Parathyroid adenoma (tissue), 2 donors: ENCODE measurements around the gene TSEN15.

Source experiments
- H2AFZ ChIP-seq: fragments of 300-600 bp; sonication (generic); one replicate; pipeline ENCODE4 v1.7.0; 2017; ENCODE audit warnings: antibody characterized with exemption, mild to moderate bottlenecking
- H3K27ac ChIP-seq: fragments of 300-600 bp; sonication (generic); one replicate; pipeline ENCODE4 v1.7.0; 2017
- H3K27me3 ChIP-seq: fragments of 300-600 bp; sonication (generic); one replicate; pipeline ENCODE4 v1.7.0; 2017; ENCODE audit warnings: low read length; ENCODE audit not compliant: control insufficient read depth, insufficient read depth
- H3K36me3 ChIP-seq: fragments of 300-600 bp; sonication (generic); one replicate; pipeline ENCODE4 v1.7.0; 2017; ENCODE audit warnings: low read length; ENCODE audit not compliant: control insufficient read depth, insufficient read depth
- H3K4me1 ChIP-seq: fragments of 300-600 bp; sonication (generic); one replicate; pipeline ENCODE4 v1.7.0; 2017; ENCODE audit warnings: control low read depth
- H3K4me2 ChIP-seq: fragments of 300-600 bp; sonication (generic); one replicate; pipeline ENCODE4 v1.7.0; 2017; ENCODE audit warnings: low read length
- H3K4me3 ChIP-seq: fragments of 300-600 bp; sonication (generic); one replicate; pipeline ENCODE4 v1.7.0; 2017; ENCODE audit warnings: low read depth, low read length
- H3K79me2 ChIP-seq: fragments of 300-600 bp; sonication (generic); one replicate; pipeline ENCODE4 v1.7.0; 2017; ENCODE audit warnings: control low read depth
- H3K9ac ChIP-seq: fragments of 300-600 bp; sonication (generic); one replicate; pipeline ENCODE4 v1.7.0; 2017; ENCODE audit warnings: mild to moderate bottlenecking
- H3K9me3 ChIP-seq: fragments of 300-600 bp; sonication (generic); one replicate; pipeline ENCODE4 v1.7.0; 2017; ENCODE audit warnings: low read length; ENCODE audit not compliant: control insufficient read depth
- TF ChIP-seq, protein P1 (sequence below): fragments of 300-600 bp; sonication (generic); IDR thresholded peaks from one replicate; pipeline ENCODE4 v1.7.0; 2017; ENCODE audit warnings: antibody characterized with exemption, mild to moderate bottlenecking
- donor health status: primary hyperparathyroidism.

The TSEN15 gene

DNA sequence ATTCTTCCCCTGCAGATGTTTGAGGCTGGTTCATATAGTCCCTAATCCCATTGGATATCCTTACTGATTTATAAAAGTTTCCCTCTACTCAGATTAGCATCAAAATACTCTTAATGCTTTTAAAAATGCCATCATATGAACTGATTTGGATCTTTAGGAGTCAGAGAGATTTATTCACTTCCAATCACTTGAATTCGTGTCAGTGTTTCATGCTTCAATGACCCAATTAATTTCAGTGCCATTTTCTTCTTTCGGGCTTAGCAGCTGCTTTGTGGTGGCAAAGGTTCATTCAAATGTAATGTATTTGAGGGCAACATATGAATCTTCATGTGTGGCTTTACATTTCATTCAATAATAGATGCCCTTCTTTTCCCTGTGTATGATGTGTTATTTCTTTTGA lies 2.2 kb upstream of the TSEN15 start:
- Histone ChIP-seq H3K27ac (no peak overlapping the region), H3K79me2 (peaks cover 2% of the 10 kb centered on the region), H3K36me3 (no peaks in the 10 kb centered on the region), H3K4me2 (no peak overlapping the region), H3K9ac (no peak overlapping the region), H3K4me1 (no peaks in the 10 kb centered on the region), H3K27me3 (no peaks in the 10 kb centered on the region), H2AFZ (no peak overlapping the region), H3K9me3 (no peaks in the 10 kb centered on the region), H3K4me3 (no peak overlapping the region)
- TF ChIP-seq, protein P1, sequence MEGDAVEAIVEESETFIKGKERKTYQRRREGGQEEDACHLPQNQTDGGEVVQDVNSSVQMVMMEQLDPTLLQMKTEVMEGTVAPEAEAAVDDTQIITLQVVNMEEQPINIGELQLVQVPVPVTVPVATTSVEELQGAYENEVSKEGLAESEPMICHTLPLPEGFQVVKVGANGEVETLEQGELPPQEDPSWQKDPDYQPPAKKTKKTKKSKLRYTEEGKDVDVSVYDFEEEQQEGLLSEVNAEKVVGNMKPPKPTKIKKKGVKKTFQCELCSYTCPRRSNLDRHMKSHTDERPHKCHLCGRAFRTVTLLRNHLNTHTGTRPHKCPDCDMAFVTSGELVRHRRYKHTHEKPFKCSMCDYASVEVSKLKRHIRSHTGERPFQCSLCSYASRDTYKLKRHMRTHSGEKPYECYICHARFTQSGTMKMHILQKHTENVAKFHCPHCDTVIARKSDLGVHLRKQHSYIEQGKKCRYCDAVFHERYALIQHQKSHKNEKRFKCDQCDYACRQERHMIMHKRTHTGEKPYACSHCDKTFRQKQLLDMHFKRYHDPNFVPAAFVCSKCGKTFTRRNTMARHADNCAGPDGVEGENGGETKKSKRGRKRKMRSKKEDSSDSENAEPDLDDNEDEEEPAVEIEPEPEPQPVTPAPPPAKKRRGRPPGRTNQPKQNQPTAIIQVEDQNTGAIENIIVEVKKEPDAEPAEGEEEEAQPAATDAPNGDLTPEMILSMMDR: no peak

DNA sequence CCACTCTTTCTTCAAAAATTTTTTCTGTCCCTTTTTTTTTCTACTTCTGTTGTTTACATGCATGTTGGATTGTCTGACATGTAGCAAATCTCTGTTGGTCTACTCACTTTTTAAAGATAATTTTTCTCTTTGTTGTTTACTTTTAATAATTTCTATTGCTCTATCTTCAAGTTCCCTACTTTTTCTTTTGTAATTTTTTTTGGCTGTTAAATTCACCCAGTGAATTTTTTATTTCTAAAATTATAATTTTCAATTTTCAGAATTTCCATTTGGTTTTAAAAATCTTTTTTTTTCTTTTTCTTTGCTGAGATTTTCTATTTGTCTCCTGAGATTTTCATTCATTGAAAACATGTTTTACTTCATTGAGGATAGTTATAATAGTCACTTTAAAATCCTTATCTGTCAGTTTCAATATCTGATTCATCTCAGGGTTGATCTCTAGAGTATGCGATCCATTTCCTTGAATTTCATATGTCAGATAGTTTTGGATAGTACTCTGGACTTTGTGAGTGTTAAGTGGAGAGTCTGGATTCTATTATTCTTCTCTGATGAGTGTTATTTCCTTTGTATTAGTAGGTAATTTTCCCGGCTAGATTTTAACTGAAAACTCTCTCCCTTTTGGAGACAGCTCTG lies 1.6 kb upstream of the TSEN15 start:
- no peak overlapping the region for H3K4me2 ChIP-seq
- no peak overlapping the region for H3K9ac ChIP-seq
- no peaks in the 10 kb centered on the region for H3K9me3 ChIP-seq
- peaks cover 2% of the 10 kb centered on the region for H3K79me2 ChIP-seq
- H3K4me1 ChIP-seq: no peaks in the 10 kb centered on the region
- no peaks in the 10 kb centered on the region for H3K27me3 ChIP-seq
- no peak overlapping the region for H3K27ac ChIP-seq
- no peak overlapping the region for H3K4me3 ChIP-seq
- no peaks in the 10 kb centered on the region for H3K36me3 ChIP-seq
- TF ChIP-seq, protein P1: no peak
- no peak overlapping the region for H2AFZ ChIP-seq

DNA sequence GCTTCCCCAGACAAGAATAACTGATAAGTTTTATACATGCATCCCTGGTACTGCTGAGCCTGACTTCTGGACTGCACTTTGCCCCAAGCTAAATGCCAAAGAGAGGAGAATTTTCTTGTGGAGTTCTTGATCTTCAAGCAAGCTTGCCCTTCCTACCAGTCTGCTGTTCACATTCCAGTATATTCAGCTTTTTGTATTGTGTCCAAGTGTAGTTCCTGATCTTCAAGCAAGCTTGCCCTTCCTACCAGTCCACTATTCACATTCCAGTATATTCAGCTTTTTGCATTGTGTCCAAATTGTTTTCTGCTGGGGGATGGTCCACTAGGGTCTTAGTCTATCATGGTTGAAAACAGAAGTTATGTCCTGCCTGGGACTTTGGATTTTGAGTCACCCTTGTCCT lies 894 bp upstream of the TSEN15 start:
- H3K4me3 ChIP-seq: no peak overlapping the region
- no peak overlapping the region for H3K9ac ChIP-seq
- no peak overlapping the region for H3K27ac ChIP-seq
- no peaks in the 10 kb centered on the region for H3K36me3 ChIP-seq
- no peaks in the 10 kb centered on the region for H3K9me3 ChIP-seq
- H3K79me2 ChIP-seq: peaks cover 2% of the 10 kb centered on the region
- H3K4me1 ChIP-seq: no peaks in the 10 kb centered on the region
- peak overlapping the region; percentile 90 for H2AFZ ChIP-seq
- TF ChIP-seq, protein P1: no peak
- H3K27me3 ChIP-seq: no peaks in the 10 kb centered on the region
- H3K4me2 ChIP-seq: peak overlapping the region; percentile 93

DNA sequence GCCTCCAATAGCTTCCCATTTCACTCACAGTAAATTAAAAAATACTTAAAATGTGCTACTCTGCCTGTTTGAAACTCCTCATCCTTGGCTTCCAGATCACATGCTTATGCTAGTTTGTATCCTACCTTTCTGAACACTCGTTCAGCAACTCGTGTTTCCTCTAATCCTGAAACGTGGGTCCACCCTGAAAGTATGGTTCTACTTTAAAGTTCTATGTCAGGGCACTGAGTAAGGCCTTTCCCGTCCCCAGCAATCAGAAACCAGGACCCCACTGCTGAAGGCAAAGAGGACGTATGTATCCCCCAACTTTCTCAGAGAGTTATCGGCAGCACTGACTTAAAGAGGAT lies 419 bp upstream of the TSEN15 start:
- peak overlapping the region; percentile 65 for H3K27ac ChIP-seq
- H2AFZ ChIP-seq: peak overlapping the region; percentile 90
- H3K4me2 ChIP-seq: peak overlapping the region; percentile 93
- no peaks in the 10 kb centered on the region for H3K27me3 ChIP-seq
- peak overlapping the region; percentile 53 for H3K9ac ChIP-seq
- H3K36me3 ChIP-seq: no peaks in the 10 kb centered on the region
- peaks cover 2% of the 10 kb centered on the region for H3K79me2 ChIP-seq
- TF ChIP-seq, protein P1: no peak
- H3K4me3 ChIP-seq: peak overlapping the region; percentile 91
- no peaks in the 10 kb centered on the region for H3K4me1 ChIP-seq
- H3K9me3 ChIP-seq: no peaks in the 10 kb centered on the region

DNA sequence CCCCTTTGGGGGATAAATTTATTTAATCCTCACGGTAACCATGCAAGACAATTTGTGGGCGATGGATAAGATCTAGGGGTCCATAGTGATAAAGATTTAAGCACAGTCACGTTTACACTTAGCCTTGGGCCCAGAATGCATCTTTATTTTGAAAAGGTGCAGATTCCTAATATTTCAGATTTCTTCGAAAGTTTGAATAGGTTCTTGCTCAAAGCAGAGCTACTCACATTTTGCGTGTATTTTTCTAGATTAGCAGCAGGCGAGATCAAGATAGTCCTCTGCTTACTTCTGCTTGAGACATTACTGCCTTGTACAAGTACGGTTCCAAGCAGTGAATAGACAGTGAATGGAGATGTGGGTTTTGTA lies 647 bp downstream of the TSEN15 start:
- no peak overlapping the region for H3K9ac ChIP-seq
- no peaks in the 10 kb centered on the region for H3K27me3 ChIP-seq
- peak overlapping the region; percentile 93 for H3K4me2 ChIP-seq
- H3K4me3 ChIP-seq: peak overlapping the region; percentile 91
- H3K36me3 ChIP-seq: no peaks in the 10 kb centered on the region
- H3K79me2 ChIP-seq: peaks cover 2% of the 10 kb centered on the region
- TF ChIP-seq, protein P1: no peak
- no peaks in the 10 kb centered on the region for H3K9me3 ChIP-seq
- H3K4me1 ChIP-seq: no peaks in the 10 kb centered on the region
- peak overlapping the region; percentile 90 for H2AFZ ChIP-seq
- H3K27ac ChIP-seq: peak overlapping the region; percentile 65
